Measurements from ENCODE around the gene IQSEC3.
A peak's percentile ranks its signal among the peaks of the same experiment; 100 is the strongest.
"Not testable (repeated sequence)": the region's sequence is repeated elsewhere in the genome, so short reads cannot be mapped to it uniquely, and the experiment has no call there.

Gene IQSEC3

DNA sequence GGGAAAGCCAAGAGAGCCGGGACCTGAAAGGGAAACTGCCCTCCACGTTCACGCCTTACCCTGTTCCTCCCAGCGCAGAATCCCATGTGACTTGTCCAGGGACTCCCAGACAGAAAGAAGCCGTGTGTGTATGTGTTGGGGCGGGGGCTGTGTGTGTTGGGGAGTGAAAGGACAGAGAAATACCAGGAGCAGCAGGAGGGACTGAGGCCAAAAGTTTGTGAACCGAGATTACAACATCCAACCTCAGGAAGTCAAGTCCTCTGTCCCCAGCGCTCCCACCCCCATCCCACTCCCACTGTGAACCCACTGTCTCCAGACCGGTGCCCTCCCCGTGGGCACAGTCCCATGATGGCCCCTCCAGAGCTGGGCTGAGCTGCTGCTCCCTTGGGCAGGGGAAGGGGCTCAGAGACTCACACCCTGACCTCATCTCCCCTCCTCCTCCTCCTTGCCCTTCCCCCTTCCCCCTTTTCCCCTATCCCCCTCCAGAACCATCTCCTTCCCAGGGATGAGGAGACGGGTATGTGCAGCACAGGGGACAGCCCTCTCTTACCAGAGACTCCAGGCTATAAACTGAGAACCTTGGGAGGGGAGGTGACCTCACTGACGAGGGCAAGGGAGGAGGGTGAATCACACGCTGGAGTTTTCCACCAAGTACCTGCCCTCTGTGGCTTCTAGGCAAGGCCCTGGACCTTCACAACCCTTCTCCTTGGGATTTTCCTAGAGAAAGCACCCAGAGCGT lies 147.6 kb downstream of the IQSEC3 start, which contains the start of gene SLC6A12:
Gene SLC6A12, minus strand, starts transcription at position 155 of the 739 bp plus-strand sequence. CDS start 4,171 bp downstream, outside the sequence.
- DNase-seq (ENCODE audit: low read depth in 2 of 2) = no peak

DNA sequence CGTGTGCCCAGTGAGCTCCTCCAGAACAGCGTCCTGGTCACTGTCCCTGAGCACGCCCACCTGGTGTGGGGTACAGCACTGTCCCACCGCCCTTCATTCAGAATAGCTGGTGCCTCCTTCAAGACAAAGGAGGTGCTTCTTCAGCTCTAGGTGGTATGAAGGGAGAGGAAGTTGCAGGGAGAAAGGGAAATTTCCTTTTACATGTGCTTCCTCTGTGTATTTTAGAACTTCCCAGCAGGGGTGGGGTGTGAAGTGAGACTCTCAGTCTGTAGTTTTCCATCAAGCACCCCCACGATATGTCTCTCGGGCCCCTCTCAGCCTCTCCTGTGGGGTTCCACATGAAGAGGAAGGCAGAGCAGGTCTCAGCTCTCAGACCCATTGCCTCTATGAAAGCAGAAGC lies 148.5 kb downstream of the IQSEC3 start:
- DNase-seq (ENCODE audit: low read depth in 2 of 2) = no peak

DNA sequence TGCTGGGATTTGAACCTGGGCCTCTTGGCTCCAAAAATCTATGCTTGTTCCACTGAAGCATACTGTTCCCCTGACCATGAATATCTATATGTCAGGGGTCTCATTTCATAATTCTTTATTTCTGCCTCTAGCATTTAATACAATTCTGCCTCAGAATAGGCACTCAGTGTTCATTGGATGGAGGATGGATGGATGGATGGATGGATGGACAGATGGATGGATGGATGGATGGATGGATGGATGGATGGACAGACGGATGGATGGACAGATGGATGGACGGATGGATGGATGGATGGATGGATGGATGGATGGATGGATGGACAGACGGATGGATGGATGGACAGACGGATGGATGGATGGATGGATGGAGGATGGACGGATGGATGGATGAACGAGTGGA lies 150.5 kb downstream of the IQSEC3 start:
- DNase-seq (ENCODE audit: low read depth in 2 of 2) = not testable (repeated sequence)

DNA sequence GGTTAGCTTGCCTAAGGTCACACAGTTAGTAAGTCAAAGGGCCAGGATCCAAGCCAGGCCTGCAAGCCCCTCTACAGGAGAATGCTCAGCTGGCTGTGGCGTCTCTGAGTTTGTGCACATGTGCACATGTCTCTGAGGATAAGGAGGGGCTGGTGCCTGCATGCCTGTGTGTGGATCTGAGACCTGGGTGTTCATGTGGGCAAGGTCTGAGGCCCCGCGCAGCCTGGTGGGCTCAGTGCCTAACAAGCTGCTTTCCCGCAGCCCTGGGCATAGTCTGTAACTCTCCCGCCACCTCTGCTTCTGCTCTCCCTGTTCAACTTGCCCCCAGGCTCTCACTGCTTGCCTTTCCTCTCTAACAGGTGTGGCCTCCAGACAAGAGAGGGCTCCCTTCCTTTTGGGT lies 151.7 kb downstream of the IQSEC3 start:
- no peak for DNase-seq (ENCODE audit: low read depth in 2 of 2)

DNA sequence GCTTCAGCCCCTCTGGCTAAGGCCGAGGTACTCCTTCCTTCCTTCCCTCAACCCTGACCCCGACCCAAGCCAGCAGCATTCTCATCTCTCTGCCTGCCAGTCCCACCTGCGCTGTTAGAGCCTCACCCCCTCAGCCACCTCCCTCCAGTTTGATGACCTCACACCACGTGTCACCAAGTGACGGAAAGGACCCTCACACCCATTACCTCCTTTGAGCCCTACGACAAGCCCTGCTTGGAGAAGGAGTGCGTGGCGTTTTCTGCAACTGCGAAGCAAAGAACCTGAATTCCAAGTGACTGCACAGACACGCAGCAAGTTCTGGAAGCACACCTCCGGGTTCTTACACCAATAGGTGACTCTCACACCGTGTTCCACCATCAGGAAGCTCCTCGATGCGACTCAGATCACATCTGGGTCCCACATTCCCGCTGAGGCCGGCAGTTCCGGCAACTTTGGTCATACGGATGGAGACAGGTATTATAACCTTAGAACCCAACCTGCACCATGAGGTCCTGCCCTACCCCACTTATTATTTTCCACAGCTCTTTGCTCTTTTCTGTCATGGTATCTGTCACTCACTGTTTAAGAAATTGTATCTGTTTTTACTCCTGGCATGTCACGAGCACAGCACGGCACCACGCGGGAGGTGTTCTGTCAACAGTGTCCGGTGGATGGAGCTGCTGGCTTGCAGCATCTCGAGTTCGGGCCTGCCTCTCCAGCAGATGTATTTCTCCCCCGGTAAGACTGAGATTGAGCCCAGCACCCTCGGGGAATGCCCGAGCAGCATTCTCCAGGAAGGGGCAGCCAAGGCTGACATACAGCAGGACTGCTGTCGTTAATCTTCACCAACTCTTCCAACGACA lies 152.4 kb downstream of the IQSEC3 start:
- DNase-seq (ENCODE audit: low read depth in 2 of 2) = no peak

DNA sequence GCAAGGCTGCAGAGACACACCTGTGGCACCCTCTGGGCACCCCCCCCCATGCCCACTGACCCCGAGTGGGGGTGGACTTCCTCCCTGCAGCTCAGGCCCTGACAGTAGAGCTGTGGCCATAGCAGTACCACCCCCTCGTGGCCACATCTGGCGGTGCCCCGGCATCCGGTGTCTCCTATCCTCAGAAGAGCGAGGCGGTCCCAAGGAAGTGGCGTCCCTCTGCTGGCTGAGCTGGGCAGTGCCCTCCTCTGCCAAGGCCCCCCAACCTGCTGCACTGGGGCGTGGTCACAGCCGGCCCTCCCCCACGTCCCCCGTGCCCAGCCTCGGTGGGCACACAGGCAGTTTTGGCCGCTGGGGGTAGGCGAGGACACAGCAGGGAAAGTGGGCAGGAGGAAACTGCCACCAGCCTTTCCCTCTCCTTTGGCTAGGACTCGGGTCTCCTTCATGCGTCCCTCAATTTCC lies 153.4 kb downstream of the IQSEC3 start:
- DNase-seq (ENCODE audit: low read depth in 2 of 2) = peak in 1 of 2 donors; percentile 8

DNA sequence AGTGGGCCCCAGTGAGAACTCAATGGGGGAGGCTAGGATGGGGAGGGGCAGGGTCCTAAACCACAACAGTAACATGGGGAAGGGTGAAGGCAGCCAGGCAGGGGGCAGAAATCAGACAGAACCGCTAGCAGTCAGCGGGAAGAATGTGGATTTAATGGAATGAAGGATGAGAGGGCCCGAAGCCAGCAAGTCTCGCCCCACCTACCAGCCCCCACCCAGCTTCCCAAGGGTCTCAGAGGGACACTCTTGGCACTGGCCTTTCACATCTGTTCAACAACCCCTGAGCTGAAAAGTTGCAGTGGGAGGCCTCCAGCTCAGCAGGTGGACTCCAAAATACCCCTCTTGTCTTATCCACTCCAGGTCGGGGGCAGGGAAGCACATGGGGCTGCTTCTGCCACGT lies 153.9 kb downstream of the IQSEC3 start:
- DNase-seq (ENCODE audit: low read depth in 2 of 2) = no peak

DNA sequence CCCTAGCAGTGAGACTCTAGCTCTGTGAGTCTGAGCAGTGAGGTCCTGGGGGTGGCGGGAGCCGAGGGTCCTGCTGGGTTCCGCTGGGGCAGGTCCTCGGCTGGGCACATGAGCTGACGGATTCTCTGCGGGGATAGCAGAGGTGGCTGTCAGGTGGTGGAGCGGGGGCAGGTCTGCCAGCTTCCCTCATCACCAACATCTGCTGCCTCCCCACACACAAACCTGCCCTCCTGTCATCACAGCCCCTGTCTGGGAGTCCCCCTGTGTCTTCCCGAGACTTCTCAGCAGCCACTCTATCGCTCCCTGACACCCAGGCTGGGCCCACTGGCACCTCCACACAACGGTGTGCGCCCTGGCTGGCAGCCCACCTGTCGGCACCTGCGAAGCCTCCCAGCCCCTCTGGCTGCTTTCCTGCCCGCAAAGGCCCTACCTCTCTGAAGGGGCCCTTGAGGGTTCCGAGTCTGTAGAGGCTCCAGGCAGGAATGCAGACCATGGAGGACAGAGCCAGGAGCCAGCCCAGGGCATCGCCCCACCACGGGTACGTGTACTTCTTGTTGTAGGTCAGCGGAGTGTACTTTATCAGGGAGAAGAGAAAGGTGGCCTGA lies 154.5 kb downstream of the IQSEC3 start:
- no peak for DNase-seq (ENCODE audit: low read depth in 2 of 2)

DNA sequence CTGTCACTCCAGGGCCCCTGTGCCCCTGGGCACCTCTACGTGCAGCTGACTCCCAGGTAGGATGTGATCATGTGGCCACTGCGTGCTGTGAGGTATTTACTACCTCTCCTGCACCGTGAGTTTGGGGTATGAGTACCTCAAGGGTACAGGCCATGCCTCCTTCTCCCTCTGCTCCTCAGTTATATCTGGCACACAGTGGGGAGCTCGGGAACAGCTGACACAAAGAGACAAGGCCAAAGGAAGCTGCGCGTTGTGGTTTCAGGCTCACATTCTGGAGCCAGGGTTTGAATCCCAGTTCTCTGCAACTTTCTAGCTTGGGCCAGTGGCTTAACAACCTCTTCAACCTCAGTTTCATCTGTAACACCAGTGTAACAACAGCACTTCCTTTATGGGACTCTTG lies 155.2 kb downstream of the IQSEC3 start:
- DNase-seq (ENCODE audit: low read depth in 2 of 2) = no peak

DNA sequence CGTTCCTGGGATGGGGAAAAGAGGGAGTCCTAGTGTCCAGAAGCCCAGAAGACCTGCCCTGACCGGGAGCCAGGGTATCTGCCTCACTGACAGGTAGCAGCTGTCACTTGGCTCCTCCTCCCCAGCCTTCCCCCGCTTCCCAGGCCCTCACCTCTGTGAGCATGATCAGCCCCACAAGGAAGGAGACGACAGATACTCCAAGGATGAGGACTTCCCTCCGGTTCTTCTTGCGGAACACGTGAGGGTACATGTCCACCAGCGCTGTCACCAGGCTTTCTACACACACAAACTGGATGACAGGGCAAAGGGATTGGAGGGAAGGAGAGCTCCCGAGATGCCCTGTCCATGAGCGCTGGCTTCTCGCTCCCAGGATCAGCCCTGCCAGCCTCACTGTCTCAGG lies 157.3 kb downstream of the IQSEC3 start:
- DNase-seq (ENCODE audit: low read depth in 2 of 2) = no peak

DNA sequence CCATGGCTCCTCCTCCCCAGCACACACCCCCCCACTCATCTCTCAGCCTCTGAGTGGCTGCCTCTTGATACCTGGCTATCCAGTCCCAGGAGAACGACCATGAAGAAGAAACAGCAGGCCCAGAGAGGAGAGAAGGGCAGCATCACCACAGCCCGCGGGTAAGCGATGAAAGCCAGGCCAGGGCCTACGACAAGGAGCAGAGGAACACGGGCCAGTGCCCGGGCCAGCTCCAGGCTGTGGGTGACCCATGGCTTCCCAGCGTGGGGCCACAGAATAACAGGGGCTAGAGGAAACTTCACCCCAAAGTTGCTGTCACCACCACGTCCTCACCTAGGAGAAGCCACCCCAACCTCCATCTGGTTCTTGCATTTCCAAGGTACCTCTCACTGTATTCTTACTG lies 157.8 kb downstream of the IQSEC3 start:
- no peak for DNase-seq (ENCODE audit: low read depth in 2 of 2)

DNA sequence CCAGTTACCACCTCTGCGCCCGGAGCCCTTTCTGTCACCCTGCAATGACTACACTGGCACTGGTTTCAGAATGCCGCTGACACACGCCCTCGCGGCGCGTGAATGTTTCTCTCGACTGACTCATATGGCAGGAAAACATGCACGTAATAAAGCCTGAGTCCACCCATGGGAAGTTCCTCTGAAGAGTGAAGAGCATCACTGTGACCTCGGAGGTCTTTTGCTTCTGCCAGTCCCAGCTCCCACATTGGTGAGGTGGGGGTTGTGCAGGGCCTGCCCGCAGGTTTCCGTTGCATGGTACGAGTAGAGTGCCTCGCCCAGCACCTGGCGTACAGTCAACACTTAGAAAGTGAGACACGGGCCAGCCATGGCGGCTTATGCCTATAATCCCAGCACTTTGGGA lies 158.4 kb downstream of the IQSEC3 start:
- no peak for DNase-seq (ENCODE audit: low read depth in 2 of 2)

DNA sequence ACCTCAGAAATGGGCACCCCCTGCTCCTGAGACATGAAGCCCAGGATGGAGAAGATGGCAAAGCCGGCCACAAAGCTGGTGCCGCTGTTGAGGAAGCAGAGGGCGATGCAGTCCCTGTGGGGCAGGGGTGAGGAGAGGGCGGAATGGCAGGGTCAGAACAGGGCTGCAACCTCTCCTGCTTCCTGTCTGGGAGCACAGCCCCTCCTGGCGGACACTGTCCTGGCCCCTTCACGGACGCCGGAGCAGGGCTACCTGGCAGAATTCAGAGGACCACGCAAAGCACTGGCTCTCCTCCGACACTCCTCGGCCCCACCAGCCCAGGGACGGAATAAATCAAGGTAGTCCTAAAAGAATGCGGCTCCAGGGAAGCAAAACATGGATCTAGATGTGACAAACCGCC lies 159.8 kb downstream of the IQSEC3 start:
- no peak for DNase-seq (ENCODE audit: low read depth in 2 of 2)

DNA sequence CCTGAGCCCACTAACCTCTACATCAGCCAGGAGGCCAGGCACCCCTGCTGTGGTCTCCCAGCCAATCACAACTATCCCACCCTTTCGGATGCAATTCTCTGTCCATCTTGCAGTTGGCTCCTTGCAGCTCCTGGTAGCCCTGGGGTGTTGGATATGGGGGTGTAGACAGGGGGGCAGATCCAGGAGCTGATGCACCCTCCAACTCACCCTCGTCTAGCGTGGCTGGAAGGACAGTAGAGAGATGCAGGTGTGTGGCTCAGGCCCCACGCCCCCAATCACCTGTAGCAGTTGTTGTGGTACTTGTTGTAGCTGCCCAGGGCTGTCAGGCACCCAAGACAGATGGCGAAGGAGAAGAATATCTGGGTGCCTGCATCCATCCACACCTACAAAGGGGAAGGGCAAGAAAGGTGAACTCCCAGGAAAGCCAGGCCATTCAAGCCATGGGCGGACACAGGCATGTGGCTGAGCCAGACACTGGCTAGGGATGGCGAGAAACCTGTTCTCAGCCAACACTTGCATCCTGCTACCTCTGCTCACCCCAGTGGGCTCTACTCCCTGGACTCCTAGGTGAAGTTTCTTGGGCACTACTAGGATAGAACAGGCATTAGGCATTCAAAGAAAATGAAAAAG lies 160.8 kb downstream of the IQSEC3 start:
- no peak for DNase-seq (ENCODE audit: low read depth in 2 of 2)
